Stimulated activated naive CD4-positive, alpha-beta T cell (primary cell): ENCODE results near the gene GNPDA2.
"Not testable (repeated sequence)": the region's sequence is repeated elsewhere in the genome, so short reads cannot be mapped to it uniquely, and the experiment has no call there.

Experiments used
- DNase-seq, 6 experiments: peaks; one replicate each; lab custom pipeline; 2025; lab: John Stamatoyannopoulos, UW

GNPDA2 gene

DNA sequence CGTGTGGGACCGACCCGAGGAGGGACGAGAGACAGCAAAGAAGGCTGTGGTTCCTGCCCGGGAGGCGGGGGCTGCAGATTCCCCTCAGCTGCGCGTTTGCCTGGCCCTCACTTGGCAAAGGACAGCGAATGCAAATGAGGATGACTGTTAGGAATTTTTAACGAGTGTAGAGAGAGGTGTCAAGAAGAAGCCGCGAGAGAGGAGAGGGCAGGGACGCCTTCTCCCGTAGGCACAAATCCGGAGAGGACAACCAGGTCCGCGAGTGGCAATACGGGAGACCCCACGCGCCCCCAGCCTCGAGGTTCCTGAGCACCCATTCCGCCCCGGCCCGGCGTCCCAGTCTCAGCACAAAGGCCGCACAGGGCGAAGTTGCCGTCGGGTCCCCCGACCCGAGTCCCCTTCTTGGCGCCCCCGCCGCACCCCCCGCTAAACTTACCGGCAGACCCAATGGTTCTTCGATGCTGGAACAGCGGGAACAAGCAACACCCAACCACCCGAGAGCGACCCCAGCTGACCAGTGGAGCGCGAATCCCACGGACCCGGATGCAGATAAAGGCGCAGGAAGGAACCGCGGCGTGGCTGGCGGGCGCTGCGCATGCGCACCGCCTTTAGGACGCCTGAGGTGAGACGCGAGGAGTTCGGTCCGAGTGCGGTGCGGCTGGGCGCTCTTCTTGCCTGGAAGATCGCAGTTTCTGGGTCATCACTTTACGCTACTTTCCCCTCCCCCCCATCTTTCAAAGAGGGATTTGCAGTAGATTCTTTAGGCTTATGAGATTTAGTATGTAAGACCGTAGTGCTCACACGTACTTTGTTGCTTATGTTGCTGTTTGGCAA is at the start of gene GNPDA2:
GNPDA2 (minus strand) TSS at position 519 of the 834 bp plus-strand sequence. CDS start 4,349 bp downstream, outside the sequence.
- DNase-seq: peak; percentile 68 to 83 (median 74)

DNA sequence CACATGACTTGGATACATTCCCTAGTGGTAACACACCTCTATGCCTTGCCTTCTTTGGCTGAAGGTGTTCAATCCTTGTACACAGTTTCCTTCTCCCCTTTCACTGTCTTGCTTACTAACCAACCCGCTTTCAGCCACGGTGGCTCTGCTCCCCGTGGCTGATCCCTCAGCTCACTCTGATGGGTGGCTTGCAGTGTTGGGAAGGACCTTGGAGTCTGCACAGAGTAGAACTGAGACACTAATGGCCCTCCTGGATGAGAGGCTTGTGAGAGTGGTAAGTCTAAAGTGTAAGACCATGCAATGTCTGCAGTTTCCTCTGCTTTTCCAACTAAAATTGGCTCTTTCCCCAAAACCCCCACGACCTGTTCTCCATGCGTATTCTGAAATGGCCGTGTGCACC is 46.0 kb upstream of the GNPDA2 start:
- no peak for DNase-seq

DNA sequence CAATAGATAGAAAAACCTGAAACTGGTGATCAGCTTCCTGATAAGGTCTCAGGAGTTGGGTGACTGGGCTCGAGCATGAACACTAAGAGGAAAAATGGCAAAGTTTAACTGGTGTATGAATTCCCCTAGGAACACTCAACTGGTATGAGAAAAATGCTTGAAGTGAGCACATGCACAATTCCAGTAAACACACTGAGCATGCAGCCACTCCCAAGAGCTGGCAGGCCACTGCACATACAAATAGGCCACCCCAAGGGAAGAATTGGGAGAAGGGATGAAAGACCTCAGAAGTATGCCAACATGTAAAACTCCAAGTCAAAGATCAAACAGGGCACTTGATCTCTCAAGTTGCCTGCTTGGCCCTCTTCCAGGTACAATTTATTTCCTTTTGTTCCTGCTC is 45.4 kb upstream of the GNPDA2 start:
- DNase-seq: no peak

DNA sequence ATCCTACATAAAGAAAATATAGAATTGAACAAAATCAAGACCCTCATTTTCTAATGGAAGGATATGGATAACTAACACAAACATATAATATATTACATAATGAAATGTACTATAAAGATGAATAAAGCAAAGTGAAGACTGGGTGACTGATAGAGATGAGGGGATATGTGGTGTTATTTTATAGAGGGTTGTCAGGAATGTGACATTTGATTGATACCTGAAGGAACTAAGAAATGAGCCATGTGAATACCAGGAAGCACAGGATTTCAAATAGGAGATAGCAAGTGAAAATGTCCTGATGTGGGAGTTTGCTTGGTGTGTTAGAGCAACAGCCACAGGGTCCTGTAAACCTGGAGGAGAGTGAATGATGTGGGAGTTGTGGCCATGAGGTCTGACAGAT is 40.1 kb upstream of the GNPDA2 start:
- no peak for DNase-seq

DNA sequence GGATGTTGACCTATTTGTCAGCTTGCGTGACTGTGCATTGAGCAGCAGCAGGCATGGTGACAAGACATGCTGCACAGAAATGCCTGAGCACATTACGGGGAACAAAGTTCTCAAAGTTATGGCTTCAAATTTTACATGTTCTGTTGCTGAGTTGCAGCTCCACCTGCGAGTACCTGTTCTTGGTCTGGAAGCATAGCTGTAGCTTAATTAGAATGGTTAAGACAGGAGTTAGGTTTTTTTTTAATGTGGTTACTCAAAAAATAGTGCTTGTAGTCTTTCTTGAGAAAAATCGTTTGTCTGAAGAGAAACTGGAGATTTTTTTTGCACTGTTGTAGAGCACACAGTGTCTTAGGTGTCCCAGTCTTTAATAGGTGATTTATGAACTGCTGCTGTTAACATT is 38.8 kb upstream of the GNPDA2 start:
- no peak for DNase-seq

DNA sequence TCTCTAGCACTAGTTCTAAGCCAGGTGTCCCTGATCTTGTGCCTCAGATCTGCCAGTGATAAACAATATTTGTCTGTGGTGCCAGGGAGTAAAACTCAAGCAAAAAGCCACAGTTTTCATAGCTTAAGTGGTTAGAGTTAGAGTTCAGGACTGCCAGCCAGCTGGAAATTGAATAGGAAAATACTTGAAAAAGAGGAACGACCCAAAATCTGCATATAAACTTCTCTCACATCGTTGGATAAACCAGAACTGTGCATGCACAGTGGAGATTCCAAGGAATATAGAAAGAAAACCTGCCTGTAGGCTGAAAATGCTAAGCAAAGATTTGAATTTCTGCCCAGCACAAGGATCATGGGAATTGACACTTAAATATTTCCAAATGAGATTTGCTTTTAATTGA is 35.0 kb upstream of the GNPDA2 start:
- no peak for DNase-seq

DNA sequence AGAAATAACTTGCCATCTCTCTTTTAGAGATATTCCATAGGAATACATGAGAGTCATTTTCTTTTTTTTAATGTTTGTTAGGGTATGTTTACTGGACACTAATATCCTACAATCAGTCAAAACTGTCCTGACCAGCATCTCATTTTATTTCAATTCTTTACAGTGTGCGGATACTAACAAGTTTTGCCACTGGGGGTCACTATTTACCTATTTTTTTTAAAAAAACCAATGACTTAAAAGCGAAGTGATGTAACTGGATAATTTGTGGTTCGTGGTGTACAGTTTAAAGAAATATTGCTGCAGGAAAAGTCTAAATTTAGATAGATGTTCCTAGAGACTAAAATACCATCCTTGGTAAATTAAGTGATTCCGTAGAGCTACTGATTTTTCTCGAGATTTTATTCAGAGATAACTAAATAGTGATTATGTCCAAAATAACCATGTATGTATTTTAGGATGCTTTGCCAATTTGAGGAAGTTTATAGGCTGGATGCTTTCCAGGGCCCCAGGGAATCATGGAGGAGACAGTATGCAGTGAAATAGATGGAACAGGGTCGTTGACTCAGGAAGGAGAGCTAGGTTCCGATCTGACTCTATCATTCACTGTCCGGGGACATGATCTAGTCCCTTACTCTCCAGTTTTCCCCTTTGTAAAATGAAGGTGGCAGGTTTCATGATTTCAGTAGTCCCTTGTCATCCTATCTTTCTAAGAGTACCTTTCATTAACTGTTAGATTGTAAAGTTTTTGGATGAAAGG is 34.0 kb upstream of the GNPDA2 start:
- peak in 3 of 6 experiments; percentile 3 to 36 (median 23) for DNase-seq

DNA sequence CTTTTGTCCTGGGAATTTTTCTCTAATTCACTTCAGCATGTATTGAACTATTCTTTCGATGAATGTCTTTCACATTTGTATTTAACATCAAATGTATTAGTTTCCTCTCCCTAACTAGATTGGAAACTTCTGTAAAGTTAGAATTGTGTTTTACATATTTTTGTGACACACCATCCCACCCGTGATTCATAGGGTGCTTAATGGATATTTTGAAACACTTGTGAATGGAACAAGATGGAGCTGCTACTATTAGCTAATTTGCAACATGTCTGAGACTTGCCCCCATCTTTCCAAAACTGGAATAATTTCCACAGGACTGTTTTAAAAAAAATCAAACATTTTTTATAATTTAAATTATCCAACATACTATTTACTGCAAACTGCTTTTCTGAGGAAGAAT is 30.2 kb upstream of the GNPDA2 start:
- no peak for DNase-seq

DNA sequence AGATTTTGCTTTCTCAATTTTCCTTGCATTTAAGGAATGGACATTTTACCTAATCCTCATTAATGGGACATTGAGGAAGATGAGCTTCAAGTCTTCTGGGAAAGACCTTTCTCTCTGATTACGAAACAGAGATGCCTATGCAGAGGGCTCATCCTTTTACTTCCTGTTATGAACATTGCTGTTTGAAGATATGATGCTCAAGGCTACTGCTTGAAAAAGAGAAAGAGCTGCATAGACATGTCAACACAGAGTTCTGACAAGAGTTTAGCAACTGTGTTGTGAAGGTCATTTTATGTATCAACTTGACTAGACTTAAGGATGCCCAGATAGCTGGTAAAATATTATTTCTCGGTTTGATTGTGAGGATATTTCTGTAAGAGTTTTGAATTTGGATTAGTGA is 13.8 kb upstream of the GNPDA2 start:
- DNase-seq: no peak

DNA sequence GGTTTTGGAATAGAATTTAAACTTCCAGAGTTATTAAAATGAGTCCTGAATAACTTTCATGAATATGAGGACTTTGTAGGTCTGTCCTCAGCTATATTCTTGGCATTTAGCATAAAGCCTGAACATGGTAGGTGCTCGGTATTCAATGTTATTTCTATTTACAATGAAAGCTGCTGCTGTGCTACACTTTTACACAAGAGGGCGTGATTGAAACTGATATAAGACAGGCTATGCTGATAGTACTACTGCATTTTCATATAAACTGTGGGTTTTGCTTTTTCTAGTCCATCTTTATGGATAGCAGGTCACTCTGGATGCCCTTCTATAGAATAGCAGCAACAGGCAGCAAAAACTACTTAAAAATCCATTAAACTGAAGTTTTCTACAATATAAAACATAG is 12.3 kb upstream of the GNPDA2 start:
- no peak for DNase-seq

DNA sequence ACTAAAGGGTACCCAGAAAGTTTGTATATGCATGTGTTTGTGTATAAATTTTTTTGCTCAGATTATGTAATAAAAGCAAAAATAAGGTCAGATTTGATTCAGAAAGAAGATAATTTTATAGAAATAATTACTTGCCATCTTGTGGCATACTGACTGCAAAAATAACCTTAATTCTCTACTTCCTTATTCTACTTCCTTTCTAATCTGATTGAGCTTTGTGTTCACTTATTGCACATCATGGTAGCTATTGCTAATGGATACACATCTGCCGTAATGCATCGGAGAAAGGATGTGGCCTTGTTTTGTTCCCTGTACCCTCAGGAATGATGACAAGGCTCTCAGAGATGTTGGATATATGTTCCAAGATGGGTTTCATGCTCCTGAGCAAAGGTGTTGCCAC is 10.5 kb upstream of the GNPDA2 start:
- no peak for DNase-seq

DNA sequence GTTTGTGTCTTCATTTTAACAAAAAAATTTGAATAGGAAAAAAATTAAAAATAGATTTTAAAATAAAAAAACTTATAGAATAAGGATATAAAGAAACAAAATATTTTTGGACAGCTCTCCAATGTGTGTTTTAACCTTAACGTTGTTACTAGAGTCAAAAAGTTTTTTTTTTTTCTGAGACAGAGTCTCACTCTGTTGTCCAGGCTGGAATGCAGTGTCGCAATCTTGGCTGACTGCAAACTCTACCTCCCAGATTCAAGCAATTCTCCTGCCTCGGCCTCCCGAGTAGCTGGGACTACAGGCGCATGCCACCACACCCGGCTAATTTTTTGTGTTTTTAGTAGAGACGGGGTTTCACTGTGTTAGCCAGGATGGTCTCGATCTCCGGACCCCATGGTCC is 2.3 kb upstream of the GNPDA2 start:
- not testable (repeated sequence) for DNase-seq

DNA sequence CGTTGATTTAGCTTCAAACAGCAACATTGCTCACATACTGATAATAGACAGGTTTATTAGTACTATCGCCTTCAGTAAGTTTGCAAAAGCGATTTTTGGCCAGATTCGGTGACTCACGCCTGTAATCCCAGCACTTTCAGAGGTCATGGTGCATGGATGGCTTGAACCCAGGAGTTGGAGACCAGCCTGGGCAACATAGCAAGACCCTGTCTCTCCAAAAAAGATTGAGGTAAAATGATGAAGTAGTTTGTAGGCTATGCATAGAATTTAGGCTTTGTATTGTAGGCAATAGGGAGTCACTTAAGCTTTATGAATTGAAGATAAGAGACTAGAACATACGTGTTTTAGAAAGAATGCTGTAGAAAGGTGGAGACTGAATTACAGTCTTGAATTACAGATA is 1.1 kb upstream of the GNPDA2 start:
- no peak for DNase-seq

DNA sequence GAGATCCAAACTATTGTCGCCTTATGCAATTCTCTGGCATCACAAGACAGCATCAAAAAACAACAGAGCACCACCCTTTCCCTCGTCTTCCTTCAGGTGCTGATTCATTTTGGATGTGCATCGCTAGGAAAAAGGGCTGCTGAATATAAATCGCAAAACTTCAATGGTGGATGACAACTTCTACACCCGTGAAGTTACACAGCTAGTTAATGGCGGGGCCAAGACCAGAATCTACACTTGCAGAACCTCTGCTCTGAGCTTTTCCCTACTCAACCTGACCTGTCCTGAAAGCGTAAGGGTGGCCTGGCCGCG is 674 bp downstream of the GNPDA2 start:
- DNase-seq: no peak

DNA sequence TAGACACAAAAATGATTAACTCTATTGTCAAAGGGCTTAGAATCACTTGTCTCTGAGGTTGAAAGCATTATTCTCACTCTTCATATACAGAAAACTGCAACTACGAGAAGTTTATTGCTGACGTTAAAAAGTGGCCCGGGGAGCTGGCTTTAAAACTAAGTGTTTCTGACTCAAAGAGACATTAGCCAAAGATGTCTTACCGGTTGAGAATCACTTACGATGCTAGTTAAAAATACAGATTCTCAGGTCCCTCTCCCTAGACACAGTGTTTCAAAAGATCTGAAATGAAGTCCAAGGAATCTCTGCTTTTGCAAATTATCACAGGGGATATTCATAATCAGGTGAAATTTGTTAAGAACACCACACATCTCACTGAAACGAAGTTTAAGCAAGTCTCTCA is 1.2 kb downstream of the GNPDA2 start:
- DNase-seq: no peak

DNA sequence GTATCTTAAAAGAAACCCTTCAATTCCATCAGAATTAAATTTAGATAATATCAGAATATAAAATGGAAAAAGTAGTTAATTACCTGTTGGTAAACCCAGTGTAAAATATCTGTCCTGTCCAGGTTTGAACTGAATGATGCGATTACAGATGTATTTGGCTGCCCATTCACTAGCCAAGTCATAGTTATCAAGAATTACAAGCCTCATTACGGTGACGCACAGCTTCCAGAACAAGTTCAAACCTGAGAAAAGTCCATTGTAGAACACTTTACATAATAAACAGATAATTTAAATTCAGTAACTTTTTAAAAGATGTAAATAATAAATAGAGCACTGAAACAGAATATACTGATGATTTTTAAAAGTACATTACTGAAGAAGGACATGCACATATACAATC is 4.4 kb downstream of the GNPDA2 start:
- DNase-seq: no peak

DNA sequence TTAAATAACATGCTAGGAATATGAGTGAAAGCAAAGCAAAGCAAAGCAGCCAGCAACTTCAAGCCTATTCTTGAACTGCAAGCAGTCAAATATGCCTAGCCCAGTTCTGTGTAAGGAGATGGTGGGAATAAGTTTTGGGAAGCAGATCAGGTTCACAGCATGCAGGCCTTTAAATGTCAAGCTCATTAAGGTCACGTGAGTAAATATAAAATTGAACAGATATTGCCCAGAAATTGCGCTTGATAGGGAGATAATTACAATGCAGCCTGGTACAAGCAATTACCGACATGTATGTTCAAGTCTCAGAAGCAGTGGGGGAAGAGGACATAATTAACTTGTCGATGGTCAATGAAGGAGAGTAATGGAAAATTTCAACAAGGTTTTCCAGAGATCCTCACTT is 6.0 kb downstream of the GNPDA2 start:
- no peak for DNase-seq

DNA sequence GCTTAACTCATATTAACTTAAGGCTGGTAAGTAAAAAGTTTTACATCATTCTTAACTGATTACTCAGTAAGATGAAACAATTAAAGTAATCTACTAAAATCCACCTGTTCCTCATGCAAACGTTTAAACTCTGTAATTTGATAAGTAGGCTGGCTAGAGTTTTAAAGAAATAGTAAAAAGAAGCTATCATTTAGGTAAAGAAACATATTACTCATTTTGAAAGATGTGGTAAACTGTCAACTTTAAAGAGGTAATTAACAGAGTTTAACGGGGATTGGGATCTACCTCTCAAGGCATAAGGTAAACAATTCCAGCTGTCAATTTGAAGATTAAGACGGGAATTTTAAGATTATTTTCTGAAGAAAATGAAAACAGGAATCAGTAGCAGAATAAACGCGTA is 9.8 kb downstream of the GNPDA2 start:
- no peak for DNase-seq

DNA sequence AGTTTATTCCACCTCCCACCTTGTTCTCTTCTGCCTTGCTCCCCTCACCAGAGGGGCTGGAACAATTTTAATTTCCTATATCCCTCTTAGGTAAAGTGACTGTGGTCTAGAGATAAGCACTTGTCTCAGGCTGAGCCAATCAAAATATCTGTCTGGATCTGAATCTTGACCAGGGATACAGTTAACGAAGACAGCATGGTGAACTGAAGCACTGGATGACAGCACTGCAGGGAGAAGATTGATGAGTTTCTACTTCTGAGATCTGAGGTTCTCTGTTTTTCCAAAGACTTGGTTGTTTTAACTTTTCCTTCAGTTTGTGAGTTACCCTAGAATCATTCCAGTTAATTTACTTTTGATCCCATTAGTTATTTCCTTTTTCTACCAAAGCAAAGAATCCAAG is 13.2 kb downstream of the GNPDA2 start:
- DNase-seq: no peak

DNA sequence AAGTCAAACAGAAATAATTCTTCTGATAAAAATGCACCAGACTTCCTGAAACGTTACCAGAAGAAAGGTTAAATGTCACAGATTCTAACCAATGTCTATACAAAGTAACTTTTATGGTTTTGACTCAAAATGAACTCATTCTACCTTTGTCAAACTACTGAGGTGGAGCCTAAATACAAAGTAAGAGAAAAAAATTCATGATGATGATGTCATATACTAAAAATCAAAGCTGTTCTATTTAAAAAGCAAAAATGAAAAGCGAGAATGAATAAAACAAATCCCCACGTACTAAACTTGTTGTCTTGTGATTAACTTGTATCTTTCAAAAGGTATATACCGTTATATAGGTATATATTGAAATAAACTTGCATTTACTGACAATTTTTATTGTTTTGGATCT is 21.7 kb downstream of the GNPDA2 start:
- DNase-seq: no peak

DNA sequence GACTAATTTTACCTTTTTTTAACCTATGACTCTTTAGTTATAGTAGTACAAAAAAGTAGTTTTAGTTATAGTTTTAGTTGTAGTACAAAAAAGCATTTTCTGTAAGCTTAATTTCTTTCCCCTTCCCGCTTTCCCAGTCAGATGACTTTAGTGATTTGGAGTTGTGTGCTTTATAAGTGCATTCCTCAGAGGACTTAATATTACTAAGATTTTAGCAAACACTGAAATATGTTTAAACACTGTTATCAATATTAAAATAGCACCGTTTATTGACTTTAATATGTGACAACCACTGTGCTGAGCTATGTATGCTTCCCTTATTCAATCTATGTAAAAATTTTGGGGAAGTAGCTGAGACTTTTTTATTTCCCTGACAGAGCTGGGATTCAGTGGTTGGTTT is 25.3 kb downstream of the GNPDA2 start:
- DNase-seq: no peak

DNA sequence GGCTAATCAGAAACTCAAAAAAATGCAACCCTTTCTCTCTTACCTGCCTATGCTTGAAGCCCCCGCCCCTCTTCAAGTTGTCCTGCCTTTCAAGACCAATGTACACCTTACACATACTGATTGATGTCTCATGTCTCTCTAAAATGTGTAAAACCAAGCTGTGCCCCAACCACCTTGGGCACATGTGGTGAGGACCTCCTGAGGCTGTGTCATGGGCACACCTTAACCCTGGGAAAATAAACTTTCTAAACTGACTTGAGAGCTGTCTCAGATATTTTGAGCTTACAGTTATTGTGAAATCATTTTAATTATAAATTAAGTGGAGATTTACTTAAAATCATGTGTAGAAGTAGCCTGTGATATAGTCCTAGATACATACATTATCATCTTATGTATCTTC is 25.9 kb downstream of the GNPDA2 start:
- no peak for DNase-seq

DNA sequence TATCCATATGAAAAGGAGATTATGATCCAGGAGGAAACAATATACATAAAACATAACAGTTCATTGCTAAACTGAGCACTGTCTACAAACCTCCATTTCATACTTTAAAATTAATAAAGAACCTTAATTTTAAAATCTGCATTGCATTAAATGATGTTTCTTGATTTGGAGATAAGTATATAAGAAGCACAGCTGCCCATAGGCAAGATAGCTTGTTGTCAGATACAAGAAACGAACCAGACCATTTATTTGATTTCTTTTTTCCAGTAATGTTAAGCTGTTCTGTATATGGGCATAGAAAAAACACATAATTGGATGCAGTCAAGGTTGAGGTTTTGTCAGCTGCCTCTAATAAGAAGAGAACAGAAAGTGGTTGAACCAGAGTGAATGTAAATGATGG is 41.7 kb downstream of the GNPDA2 start:
- DNase-seq: no peak

DNA sequence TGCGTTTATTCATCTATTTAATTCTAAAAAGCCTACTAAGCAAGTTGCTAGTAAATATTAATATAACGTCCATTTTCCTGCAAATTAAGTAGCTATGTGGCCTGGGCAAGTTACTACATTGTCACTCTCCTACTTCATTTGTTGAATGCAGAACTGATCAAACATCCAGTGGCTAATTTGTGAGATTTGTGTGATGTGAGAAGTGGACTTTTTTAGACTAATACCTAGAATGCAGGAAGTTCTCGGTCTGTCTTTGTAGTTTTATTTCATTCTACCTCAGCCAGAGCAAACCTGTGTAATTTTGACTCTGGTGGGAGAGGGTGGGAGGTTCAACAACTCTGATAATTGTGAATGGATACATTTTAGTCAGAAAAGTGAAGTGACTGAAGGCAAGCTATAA is 47.3 kb downstream of the GNPDA2 start:
- no peak for DNase-seq
